K562 (cell line): ENCODE measurements around the gene SAMD9L. TPM values are rescaled to one million over a fixed set of nuclear protein-coding genes. Genes with fewer than 3 reads are reported as not detected.

ENCODE experiments used
- ATAC-seq: fragments of 200-7000 bp; cut with Tn5 transposase; 3 replicates; pipeline ENCODE4 v1.9.1; 2020; ENCODE audit warnings: moderate library complexity
- BruUV-seq: library from RNA; stranded (reverse); fragments of 400-500 nt; replicated peaks from 2 replicates; lab custom pipeline; 2021; lab: Mats Ljungman, UMichigan
- CTCF ChIA-PET: fragments of 300-600 bp; formaldehyde crosslinking; extraction: SDS; loops from one replicate; lab custom pipeline; 2021; ENCODE audit warnings: low intra/inter-chr PET ratio; lab: Yijun Ruan, JAX
- POLR2A ChIA-PET: fragments of 300-600, 350-650 bp; sonication (Branson Sonifier 250); formaldehyde crosslinking; extraction: SDS; loops from one replicate; lab custom pipeline; 2021; ENCODE audit warnings: antibody characterized with exemption, inconsistent platforms; lab: Yijun Ruan, JAX
- DNase-seq, 4 experiments: peaks; one replicate each; pipeline versions ENCODE4 v3.0.0 to v3.0.0-alpha.2; 2011 to 2018; ENCODE audit warnings: low spot score in 3 of 4, mixed read lengths in 3 of 4; ENCODE audit errors: extremely low read depth in 1 of 4
- FAIRE-seq: peaks from 2 replicates; lab custom pipeline; 2011; peaks lifted over from hg19 to GRCh38; lab: Jason Lieb, UNC
- H2AFZ ChIP-seq: 2 replicates; pipeline ENCODE4 v1.6.0; 2011; ENCODE audit warnings: low read depth, low read length, control low read depth, inconsistent platforms
- H3K27ac ChIP-seq: fragments of 200-600 bp; 3 replicates; pipeline ENCODE4 v1.8.0; 2011; ENCODE audit warnings: low read depth, mild to moderate bottlenecking, control low read depth, inconsistent platforms, low read length, moderate library complexity, mixed read lengths; ENCODE audit errors: extremely low read depth
- H3K27me3 ChIP-seq, 2 experiments: fragments of 300-600 bp in 1 of 2; 2 replicates in 1 of 2; 3 replicates in 1 of 2; pipeline versions ENCODE4 v1.6.0 to v1.8.0; 2011; ENCODE audit warnings: inconsistent platforms in 2 of 2, low read length in 2 of 2, mild to moderate bottlenecking in 1 of 2, mixed read lengths in 1 of 2, moderate library complexity in 1 of 2; ENCODE audit not compliant: control insufficient read depth in 2 of 2, insufficient read depth in 2 of 2
- H3K36me3 ChIP-seq: fragments of 300-600 bp; 3 replicates; pipeline ENCODE4 v1.8.0; 2011; ENCODE audit warnings: mild to moderate bottlenecking, low read length, inconsistent platforms; ENCODE audit not compliant: control insufficient read depth, insufficient read depth
- H3K4me1 ChIP-seq, 2 experiments: fragments of 200-600 bp in 1 of 2; replicated peaks in 1 of 2; 2 replicates in 1 of 2; 3 replicates in 1 of 2; pipeline versions ENCODE4 v1.5.1 to v1.8.0; 2011; ENCODE audit warnings: inconsistent platforms in 2 of 2, low read length in 2 of 2, mild to moderate bottlenecking in 1 of 2, mixed read lengths in 1 of 2, moderate library complexity in 1 of 2; ENCODE audit not compliant: control insufficient read depth in 2 of 2, insufficient read depth in 2 of 2
- H3K4me2 ChIP-seq: 2 replicates; pipeline ENCODE4 v1.6.1; 2011; ENCODE audit warnings: low read length, control low read depth, inconsistent platforms, mixed read lengths; ENCODE audit not compliant: insufficient read depth
- H3K4me3 ChIP-seq: fragments of 200-600 bp; sonication (generic), shearing (Covaris generic); 2 replicates; pipeline ENCODE4 v1.5.1; 2016; ENCODE audit warnings: control low read depth, inconsistent platforms
- H3K79me2 ChIP-seq: fragments of 200-600 bp; 3 replicates; pipeline ENCODE4 v1.8.0; 2011; ENCODE audit warnings: low read length, inconsistent platforms; ENCODE audit not compliant: control insufficient read depth, insufficient read depth
- H3K9ac ChIP-seq, 2 experiments: 2 replicates each; pipeline versions ENCODE4 v1.6.0 to v1.6.1; 2011; ENCODE audit warnings: low read depth in 2 of 2, low read length in 2 of 2, control low read depth in 1 of 2, inconsistent platforms in 1 of 2, mild to moderate bottlenecking in 1 of 2, mixed read lengths in 1 of 2; ENCODE audit not compliant: insufficient read depth in 1 of 2
- H3K9me1 ChIP-seq: one replicate; pipeline ENCODE4 v1.6.0; 2011; ENCODE audit warnings: inconsistent platforms, mild to moderate bottlenecking, low read length, moderate library complexity; ENCODE audit not compliant: control insufficient read depth, insufficient read depth
- H3K9me3 ChIP-seq: replicated peaks from 2 replicates; pipeline ENCODE4 v1.5.1; 2011; ENCODE audit warnings: low read depth, low read length, inconsistent platforms; ENCODE audit not compliant: control insufficient read depth, insufficient read depth
- H4K20me1 ChIP-seq: replicated peaks from 2 replicates; pipeline ENCODE4 v1.6.1; 2011; ENCODE audit warnings: low read length, inconsistent platforms, mixed read lengths; ENCODE audit not compliant: control insufficient read depth, insufficient read depth
- ARNT ChIP-seq, 2 experiments: fragments of 450-650 bp; IDR thresholded peaks; 2 replicates each; pipeline ENCODE4 v1.6.1; 2016; ENCODE audit warnings: mild to moderate bottlenecking in 1 of 2
- HDAC2 ChIP-seq: fragments of 450-650 bp; IDR thresholded peaks from 2 replicates; pipeline ENCODE4 v1.6.1; 2016; ENCODE audit warnings: mild to moderate bottlenecking
- PBX2 ChIP-seq, 2 experiments: IDR thresholded peaks in 1 of 2; conservative IDR thresholded peaks in 1 of 2; 2 replicates each; pipeline ENCODE4 v1.6.1; 2016; ENCODE audit warnings: low read depth in 2 of 2, mild to moderate bottlenecking in 1 of 2, missing compliant biosample characterization in 1 of 2, missing genetic modification characterization in 1 of 2, moderate library complexity in 1 of 2
- SMARCC2 ChIP-seq: fragments of 450-650 bp; IDR thresholded peaks from 2 replicates; pipeline ENCODE4 v1.6.1; 2017; ENCODE audit warnings: antibody characterized with exemption, moderate library complexity, mild to moderate bottlenecking, low read depth
- ZFP91 ChIP-seq: sonication (generic); formaldehyde crosslinking; IDR thresholded peaks from 2 replicates; pipeline ENCODE4 v1.8.0; 2022; ENCODE audit warnings: mild to moderate bottlenecking, missing genetic modification reagents
- ZNF165 ChIP-seq: fragments of 250-450 bp; sonication (Bioruptor Pico); IDR thresholded peaks from 2 replicates; pipeline ENCODE4 v1.4.0; 2020; ENCODE audit warnings: borderline replicate concordance
- WGBS: fragments of 100-300 bp; shearing (Covaris generic); methylation state at CpG from one replicate; pipeline ENCODE4 v1.1.6; 2016; ENCODE audit warnings: low coverage, mixed read lengths; ENCODE audit not compliant: insufficient coverage; ENCODE audit errors: missing lambda C conversion rate; 5-methylcytosine and 5-hydroxymethylcytosine counted together
- in situ Hi-C: fragments of 300-500 bp; cut with MboI; formaldehyde crosslinking; loops from 4 replicates; pipeline ENCODE4 v1.15.0; 2018; ENCODE audit warnings: inconsistent platforms, mixed read lengths
- intact Hi-C: fragments of 100-400 bp; cut with micrococcal nuclease; formaldehyde crosslinking; loops from 2 replicates; pipeline ENCODE4 v1.14.2; 2022
- polyA plus RNA-seq, 8 experiments: library from polyadenylated mRNA; depleted of rRNA in 4 of 8; stranded (reverse) in 5 of 8; unstranded in 3 of 8; fragments of >200 nt; fragmentation: Nextera tagmentation in 2 of 8; fragmentation: Illumina TruSeq in 1 of 8; extraction: Ambion mirVana in 2 of 8; extraction: Trizol in 1 of 8; gene quantifications; 2 replicates each; pipeline versions ENCODE4 v1.2.1 to v1.2.3, GENCODE V29; 2011 to 2014; ENCODE audit warnings: inconsistent platforms in 1 of 8, missing spikeins in 1 of 8
- total RNA-seq, 7 experiments: library from RNA; depleted of rRNA in 6 of 7; stranded (reverse); fragments of >200 nt in 6 of 7; fragmentation: Illumina TruSeq in 2 of 7; extraction: Trizol in 2 of 7; gene quantifications; 2 replicates each; pipeline versions ENCODE4 v1.2.1 to v1.2.3, GENCODE V29; 2011 to 2021; ENCODE audit warnings: low replicate concordance in 1 of 7

SAMD9L gene
- total and polyA plus RNA-seq, 9 of the 15 experiments (the other 6 are each of a cell fraction or from before 2014, with no cell fraction given), result 0.15 to 1.0 (median 0.48) TPM

- Histone ChIP-seq H3K4me1 (no peaks in the 10 kb centered on the region), H3K79me2 (no peaks in the 10 kb centered on the region), H3K9ac (no peak overlapping the region), H3K36me3 (no peaks in the 10 kb centered on the region), H3K27me3 (peaks cover 0 to 2% of the 10 kb centered on the region in 2 experiments; a peak in 1 of 5 replicates), H2AFZ (no peak overlapping the region), H3K4me3 (no peak overlapping the region), H3K27ac (no peak overlapping the region), H3K9me1 (no peaks in the 10 kb centered on the region), H4K20me1 (no peaks in the 10 kb centered on the region), H3K4me2 (no peak overlapping the region), H3K9me3 (no peaks in the 10 kb centered on the region)
- ChIA-PET CTCF (no interaction called here), POLR2A (no interaction called here)
- FAIRE-seq, result no peak
- no peak for ATAC-seq
- WGBS, result 0% methylated on average over 1 of the region's 1 CpG
- no peak for DNase-seq
- intact Hi-C loops (no loop called here), in situ Hi-C loops (no loop called here)
- BruUV-seq, result no TSS peak
- TF ChIP-seq HDAC2 (no peak), ARNT (IDR thresholded peaks at IDR 0.05) (no peak), PBX2 (CRISPR knock-in tag; IDR thresholded peaks at IDR 0.05; ENCODE audit: low read depth) (no peak), PBX2 (tag; conservative IDR thresholded peaks at IDR 0.05; ENCODE audit: low read depth) (no peak), SMARCC2 (no peak), ZFP91 (CRISPR knock-in tag) (no peak), ZNF165 (CRISPR knock-in tag) (no peak)
Measured at GRCh38 chr7:93185303-93186027, 37.3 kb upstream of the SAMD9L start.
